Left hindlimb (tissue), 1 donor: Measurements from ENCODE around the gene FGF18.

ENCODE experiments used
- DNase-seq: peaks from one replicate; pipeline ENCODE4 v3.0.0-alpha.2; 2018

FGF18 gene

DNA sequence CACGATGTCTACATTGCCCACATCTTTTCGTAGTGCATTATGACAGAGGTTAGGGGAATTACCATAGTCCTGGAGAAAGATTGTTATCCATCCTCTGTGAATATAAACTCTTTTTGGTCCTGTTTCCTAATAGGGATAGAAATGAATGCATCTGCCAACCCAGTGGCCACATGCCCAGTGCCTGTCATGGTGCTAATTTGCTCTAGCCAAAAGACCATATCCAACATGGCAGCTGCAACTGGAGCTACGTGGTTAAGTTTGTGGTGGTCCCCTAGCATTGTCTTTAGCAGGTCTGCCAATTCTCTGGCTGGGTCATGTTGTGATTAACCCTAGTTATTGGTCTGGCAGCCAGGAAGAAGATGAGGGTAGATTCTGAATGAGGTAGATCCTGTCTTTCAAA, 87.5 kb downstream of the FGF18 start:
- DNase-seq: no peak
